GM18526 (cell line): ENCODE data around the gene C5orf63.

ENCODE experiments used
- POLR2A ChIP-seq: IDR thresholded peaks from 3 replicates; pipeline ENCODE4 v1.6.1; 2011; ENCODE audit not compliant: insufficient read length; ENCODE audit errors: extremely low read depth

Gene C5orf63

GRCh38 chr5:127055880-127056653 is 17.2 kb downstream of the C5orf63 start:
- TF ChIP-seq POLR2A: no peak

GRCh38 chr5:127053049-127053448 is 20.3 kb downstream of the C5orf63 start:
- TF ChIP-seq POLR2A: no peak

GRCh38 chr5:127051591-127051990 is 21.7 kb downstream of the C5orf63 start:
- TF ChIP-seq POLR2A: no peak

GRCh38 chr5:127046343-127047072 is 26.8 kb downstream of the C5orf63 start:
- TF ChIP-seq POLR2A: no peak

GRCh38 chr5:127042593-127042992 is 30.7 kb downstream of the C5orf63 start:
- no peak for TF ChIP-seq POLR2A

- TF ChIP-seq POLR2A: no peak
Observed at GRCh38 chr5:127041571-127041970, 31.7 kb downstream of the C5orf63 start.

- TF ChIP-seq POLR2A: no peak
Observed at GRCh38 chr5:127040796-127041520, 32.3 kb downstream of the C5orf63 start.

- no peak for TF ChIP-seq POLR2A
Observed at GRCh38 chr5:127038550-127038949, 34.8 kb downstream of the C5orf63 start.

- TF ChIP-seq POLR2A: no peak
Observed at GRCh38 chr5:127031863-127032232, 41.5 kb downstream of the C5orf63 start.

- no peak for TF ChIP-seq POLR2A
Observed at GRCh38 chr5:127031147-127031862, 42.0 kb downstream of the C5orf63 start.

- TF ChIP-seq POLR2A: peak; percentile 89
Observed at GRCh38 chr5:127030259-127031146, 42.8 kb downstream of the C5orf63 start, which contains the start of gene MARCHF3. Gene MARCHF3, minus strand, starts transcription at chr5:127030558. Its CDS starts 112,387 bp downstream, at chr5:126918171.

- TF ChIP-seq POLR2A: no peak
Observed at GRCh38 chr5:127029581-127030258, 43.6 kb downstream of the C5orf63 start.

GRCh38 chr5:127028822-127029457 is 44.4 kb downstream of the C5orf63 start:
- TF ChIP-seq POLR2A: no peak
